Measurements from ENCODE around the gene KCNA2.

KCNA2 gene

DNA sequence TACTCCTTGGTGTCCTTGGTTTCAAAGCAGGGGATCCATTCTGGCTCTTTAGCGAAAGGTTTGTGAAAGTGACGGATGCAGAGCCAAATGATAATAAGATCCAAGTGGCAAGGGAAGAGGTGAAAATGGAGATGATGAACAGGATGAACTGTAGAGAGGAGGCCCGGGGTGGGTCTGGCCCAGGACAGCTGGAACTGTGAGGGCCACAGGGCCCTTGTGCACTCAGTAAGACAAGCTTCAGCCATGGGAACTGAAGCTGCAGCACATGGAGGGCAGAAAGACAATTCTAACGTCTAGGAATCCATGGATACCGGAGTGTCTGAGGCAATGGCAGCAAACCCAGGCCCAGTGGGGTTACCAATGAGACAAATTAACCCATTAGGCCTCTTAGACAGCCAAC is 4.8 kb downstream of the KCNA2 start:
- DNase-seq = no peak

DNA sequence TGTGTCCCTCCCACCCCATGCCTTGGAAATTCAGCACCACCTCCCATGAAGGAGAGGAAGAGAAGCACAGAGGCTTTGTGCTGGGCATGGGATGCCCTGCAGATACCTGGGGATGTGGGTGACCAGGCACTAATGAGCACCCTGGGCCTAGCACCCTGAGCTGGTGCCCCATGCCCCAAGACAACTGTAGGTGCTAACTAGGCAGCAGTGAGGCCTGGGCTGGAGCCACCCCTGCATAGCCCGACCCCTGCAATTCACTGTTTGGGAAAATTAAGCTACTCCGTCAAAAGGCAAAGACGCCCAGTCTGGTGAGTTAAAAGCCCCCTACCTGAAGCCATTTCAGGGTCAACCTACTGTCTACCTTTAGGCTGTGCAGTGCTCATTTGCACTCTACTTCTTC is 5.4 kb downstream of the KCNA2 start:
- DNase-seq = no peak

DNA sequence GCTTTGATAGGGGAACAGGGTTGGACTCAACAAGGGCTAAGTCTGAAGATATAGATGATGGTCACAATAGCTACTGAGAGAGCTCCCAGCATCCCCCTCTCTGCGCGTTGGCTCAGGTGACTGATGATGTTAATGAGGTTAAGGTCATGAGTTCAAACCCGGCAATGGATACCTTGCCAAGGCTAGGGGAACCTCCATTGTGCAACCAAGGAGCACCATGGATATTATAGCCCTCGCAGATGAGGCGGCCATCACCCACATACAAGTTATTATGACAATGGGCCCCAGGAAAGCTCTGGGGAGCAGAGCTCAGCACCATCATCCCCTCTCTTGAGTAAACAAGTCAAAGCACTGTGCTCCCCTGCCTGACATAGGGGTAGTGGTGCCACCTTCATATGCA is 8.2 kb downstream of the KCNA2 start:
- no peak for DNase-seq

DNA sequence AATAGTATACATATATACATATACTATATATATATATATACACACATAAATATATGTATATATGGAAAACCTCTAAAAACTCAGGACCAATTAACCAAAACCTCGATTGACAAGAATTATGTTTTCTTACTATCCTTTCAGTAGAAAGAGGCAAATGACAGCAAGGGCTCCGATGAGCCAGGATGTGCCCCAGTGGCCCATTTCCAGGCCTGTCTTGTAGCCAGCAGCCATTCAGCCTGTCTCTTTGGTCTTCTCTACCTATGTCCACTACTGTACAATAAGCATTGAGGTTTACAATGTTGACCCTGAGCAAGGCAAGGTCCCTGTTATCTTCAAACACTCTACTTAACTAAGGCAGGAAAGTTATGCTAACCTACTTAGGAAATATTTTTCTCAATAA is 9.8 kb downstream of the KCNA2 start:
- no peak for DNase-seq

DNA sequence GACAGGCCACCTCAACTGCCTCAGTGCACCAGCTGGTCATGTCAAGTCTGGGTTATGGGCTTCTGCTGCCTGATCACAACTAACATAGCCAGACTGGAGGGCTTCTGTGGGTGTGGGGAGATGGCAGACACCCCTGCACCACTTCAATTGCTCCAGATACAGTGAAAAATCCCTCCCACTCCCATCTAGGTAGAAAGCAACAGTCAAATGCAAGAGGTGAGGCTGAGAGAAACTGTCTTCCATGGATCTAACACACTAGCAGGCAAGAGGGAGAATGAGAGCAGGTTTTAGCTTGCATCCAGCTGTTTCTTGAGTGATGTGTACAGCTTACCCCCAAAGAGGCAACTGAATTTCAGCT is 10.8 kb downstream of the KCNA2 start:
- DNase-seq = no peak

DNA sequence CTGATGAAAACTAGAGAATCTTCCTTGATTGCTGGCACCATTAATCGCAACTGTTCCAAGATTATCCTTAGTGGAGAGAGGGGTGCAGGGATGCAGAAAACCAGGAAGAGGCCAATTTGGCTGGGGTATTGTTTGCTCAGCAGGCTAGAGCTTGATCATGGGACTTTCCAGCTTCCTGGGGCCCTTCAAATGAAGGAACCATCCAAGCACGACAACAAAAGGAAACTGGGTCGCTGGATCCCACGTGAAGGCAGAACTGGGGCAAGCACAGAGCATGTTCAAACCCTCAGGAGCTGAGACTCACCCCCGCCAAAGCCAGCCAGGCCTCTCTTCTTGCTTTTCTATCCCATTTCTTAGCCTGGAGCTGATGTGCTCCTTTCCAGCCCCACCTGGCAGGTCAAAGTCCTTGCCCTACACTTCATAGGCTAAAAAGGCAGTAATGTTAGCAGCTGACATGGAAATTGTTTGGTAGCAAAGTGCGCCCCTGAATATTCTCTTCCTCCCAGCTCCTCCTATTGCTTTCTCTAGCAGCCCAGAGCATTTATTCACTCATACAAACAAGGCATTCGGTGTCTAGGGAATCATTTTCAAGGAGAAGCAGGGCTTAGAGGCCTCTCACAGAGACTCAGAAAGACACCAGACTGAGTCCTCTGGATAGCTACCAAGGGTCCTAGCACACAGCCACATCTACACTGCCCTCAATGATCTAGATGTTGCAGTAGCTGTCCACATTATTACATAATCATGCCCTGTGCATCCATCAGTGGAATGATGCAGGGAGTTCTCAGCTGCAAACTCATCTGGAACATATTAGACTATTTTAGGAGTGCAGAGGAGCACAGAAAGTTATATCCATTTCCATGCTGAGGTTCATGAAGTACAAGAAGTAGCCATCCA is 11.5 kb downstream of the KCNA2 start:
- DNase-seq = peak; percentile 71

DNA sequence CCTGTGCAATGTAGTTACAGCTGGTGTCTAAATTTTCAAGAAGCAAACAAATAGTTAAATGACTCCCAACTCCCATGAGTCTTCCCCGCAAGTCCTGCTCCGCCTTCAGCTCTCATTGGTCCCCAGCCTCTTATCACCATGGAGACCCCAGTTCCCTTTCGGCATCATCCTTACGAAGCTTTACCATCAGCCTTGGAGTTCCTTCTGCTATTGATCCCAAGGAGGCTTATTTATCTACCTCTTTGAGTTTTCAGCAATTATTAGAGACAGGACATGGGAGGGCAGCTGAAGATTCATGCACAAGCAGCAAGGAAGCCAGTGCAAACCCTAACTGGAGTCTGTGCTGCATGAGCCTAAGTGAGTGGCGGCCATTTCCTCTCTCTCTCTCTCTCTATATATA is 12.3 kb downstream of the KCNA2 start:
- peak; percentile 6 for DNase-seq

DNA sequence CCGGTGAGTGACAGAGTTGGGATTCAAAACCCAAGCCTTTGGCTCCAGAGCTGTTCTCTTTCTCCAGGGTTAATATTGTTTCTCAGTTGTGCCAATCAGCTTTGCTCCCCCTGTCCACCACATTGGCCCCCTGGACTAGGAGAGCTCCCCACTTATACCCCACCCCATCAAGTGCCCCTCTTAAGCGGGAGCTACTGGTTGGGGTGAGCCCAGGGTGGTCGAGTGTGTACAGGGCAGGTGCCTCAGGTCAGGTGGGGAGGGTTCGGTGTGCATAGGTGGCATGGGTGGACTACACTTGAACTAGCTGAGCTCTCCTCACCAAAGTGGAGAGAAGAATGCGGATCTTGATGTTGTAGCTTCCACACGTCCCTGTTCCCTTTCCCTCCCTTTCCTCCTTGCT is 14.2 kb downstream of the KCNA2 start:
- DNase-seq = no peak

DNA sequence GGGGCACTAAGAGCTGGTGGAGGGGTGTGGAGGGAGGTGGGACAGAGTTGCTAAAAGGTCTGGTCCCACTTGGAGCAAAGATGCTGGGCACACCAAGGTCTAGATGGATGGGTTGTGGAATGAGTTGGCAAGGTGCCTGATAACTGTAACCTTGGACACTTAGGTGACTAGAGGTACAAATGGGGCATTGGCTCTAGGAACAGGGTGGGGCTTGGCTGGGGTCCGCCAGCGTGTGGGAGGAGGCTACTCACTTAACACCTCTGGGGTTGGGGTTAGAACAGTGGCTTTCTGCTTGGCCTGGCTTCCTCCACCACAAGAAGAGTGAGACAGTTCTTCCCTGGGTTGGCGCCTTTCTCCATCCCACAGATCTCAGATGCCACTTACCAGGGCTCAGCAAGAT is 17.2 kb downstream of the KCNA2 start:
- no peak for DNase-seq

DNA sequence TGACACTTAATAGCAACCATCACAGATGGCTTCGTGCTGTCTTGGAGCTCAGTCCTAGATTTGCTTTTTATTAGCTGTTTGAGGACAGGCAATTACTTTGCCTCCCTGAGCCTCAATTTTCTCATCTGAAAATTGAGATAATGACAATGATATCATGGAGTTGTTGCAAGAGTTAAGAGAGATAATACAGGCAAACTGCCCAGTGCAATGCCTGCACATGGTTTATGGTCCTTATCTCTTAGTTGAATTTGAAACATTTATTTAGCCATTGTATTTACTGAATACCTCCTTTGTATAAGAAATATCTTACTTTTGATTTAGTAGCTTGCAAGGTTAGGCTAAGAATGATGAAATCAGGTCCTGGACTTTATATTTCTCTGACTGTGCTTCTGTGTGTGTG is 17.7 kb downstream of the KCNA2 start:
- no peak for DNase-seq

DNA sequence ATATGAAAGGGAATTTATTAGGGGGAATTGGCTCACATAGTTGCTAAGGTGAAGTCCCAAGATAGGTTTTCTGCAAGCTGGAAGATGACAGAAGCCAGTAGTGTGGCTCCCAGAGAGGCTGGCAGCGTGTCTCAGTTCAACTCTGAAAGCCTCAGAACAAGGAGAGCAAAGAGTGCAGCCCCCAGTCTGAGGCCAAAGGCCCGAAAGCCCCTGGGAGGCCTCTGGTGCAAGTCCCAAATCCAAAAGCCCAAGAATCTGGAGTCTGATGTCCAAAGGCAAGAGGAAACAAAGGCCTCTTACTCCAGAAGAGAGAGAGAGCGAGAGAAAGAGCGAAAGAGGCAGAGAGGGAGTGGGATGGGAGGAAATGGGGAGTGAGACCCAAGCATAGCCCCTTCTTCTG is 18.3 kb downstream of the KCNA2 start:
- no peak for DNase-seq

DNA sequence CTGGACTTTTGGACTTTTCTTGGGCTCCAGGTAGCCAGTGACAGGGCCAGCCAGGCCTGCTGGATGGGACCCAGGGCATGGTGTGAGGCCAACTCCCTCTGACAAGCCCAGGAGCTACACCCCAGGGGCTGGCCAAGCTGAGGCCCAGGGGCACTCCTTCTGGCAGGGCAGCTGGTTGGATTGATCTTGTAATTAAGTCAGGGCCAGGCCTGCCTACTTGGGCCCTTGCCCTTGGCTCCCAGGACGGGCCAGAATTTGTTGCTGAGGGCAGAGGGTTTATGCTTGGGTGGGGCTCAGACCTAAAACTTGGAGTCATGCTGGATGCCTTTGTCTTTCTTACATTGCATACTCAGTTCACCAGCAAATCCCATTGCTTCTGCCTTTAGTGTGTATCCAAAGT is 20.7 kb downstream of the KCNA2 start:
- DNase-seq = no peak

DNA sequence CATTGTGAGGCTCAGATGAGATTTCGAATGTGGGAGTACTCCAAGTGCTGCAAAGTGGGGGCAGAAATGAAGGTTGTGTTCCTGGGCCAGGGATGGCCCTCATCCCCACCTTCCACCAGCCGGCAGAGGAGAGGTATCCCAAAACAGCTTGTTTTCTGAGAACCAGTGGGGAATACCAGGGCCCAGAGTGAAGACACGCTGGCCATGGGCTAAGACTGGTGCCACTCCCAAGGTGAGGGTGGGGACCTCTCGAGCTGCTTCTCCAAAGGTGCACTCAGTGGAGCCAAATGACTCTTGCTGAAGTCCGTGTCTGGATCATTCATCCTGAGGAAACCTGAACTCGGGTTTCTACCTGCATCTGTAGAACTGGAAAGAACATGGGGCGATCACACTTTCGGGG is 22.1 kb downstream of the KCNA2 start:
- DNase-seq = no peak

DNA sequence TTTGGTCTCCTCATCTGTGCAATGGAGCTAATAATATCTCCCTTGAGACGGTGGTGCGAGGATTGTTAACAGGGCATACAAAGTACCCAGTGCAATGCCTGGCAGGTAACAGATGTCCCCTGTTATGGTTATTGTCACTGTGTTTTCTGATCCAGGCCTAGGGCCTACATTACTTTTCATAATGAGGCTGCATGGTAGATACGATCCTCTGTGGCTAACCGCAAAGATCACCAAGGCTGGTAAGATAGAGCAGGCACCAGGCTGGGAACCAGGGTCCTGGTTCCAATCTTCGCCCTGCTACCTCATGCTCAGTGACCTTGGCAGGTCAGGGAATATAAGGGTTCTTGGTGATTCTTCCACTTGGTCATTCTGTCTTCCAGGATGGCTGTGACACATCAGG is 22.7 kb downstream of the KCNA2 start:
- no peak for DNase-seq

DNA sequence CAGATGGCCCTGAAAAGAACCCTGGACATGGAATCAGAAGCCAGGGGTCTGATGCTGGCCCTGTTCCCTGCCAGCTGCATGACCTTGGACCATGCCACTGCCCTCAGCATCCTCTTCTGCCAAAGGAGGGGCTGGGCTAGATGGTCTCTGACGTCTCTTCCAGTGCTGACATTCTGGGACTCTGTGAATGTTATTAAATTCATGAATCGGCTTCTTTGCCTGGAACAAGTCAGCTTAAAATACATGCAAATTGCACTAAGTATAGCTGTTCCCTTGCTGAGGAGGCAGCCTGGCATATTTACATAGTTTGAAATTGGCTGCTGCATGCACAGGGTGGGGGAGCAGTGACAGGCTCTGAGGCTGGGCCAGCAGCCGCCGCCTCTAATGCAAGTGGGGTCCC is 23.8 kb downstream of the KCNA2 start:
- DNase-seq = no peak

DNA sequence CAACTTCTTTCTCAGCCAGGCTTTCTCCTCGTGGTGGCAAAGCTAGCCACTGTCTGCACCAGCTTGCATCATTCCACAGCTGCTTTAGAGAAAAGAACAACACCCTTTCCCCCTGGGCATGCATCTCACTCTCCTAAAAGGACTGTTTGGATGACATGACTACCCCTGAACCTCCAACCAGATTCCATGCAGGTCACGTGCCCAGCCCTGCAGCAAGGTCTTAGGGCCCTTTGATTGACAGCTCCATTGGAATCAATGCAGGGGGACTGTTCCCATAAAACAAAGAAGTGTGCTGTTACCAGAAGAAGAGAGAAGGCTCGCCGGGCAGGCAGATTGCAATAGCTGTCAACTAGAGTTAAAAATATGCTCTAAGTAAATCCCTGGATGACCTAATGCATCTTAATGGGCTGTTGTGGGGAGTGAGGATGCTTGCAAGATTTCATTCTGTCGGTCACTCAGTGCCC is 24.4 kb downstream of the KCNA2 start:
- no peak for DNase-seq

DNA sequence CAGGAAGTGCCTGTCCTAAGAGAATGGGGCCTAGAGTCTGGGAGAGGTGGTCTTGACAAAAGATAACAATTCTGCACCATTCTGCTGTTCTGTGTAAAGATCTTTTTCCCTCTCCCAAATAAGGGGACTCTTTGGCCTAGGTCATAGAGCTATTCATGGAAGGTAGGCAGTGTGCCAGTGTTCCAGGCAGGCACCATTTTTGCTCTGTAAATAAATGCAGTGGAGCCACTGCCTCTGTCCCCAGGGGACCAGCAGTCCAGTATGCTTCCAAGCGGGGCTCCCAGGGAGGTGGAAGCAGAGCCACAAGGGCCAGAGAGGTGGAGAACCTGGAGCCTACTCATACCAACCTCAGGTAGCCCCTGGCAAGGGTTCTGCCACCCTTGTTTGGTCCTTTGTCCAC is 25.9 kb downstream of the KCNA2 start:
- peak; percentile 5 for DNase-seq

DNA sequence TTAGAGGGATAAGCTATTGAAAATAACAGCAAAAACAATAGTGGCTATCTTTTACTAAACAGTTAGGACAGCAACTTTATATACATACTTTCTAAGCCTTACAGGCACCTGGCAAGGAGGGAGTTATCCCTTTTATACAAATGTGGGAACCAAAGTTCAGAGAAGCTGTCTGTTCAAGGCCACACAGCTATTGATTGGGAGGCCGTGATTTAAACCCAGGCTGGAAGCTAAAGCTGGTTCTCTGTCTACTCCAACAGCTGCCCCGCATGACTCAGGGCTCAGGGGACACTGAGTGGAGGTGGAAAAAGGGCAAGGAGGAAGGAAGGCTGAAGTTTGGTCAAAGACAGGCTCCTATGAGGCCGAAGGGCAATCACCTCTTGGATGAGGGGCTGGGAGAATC is 26.7 kb downstream of the KCNA2 start:
- DNase-seq = no peak

DNA sequence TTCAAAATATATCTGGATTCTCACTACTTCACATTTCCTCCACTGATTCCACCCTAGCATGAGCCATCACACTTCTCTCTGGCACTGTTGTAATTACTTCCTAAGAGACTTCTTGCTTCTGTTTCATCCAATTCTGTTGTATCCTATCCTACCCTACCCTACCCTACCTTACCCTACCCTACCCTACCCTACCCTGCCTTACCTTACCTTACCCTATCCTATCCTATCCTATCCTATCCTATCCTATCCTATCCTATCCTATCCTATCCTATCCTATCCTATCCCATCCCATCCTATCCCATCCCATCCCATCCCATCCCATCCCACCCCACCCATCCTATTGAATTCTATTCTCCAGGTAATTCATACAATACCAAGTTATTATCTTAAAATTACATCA is 29.7 kb downstream of the KCNA2 start:
- DNase-seq = no peak

DNA sequence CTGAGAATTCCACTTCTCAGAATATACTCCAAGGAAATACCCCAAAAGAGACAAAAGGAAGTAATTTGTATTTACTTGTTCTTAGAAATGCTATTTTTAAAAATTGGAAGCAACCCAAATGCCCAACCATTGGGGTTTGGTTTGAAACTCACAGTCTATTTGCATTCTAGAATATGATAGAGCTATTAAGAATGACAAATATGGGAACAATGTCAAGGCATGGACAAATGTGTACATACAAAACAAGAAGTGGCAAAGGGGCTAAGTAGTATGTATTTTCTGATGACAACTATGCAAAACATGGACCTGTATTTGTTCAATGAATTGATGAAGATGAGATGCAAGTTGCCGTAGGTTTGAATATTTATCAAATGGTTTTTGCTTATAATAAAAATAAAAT is 32.8 kb downstream of the KCNA2 start:
- DNase-seq = no peak

DNA sequence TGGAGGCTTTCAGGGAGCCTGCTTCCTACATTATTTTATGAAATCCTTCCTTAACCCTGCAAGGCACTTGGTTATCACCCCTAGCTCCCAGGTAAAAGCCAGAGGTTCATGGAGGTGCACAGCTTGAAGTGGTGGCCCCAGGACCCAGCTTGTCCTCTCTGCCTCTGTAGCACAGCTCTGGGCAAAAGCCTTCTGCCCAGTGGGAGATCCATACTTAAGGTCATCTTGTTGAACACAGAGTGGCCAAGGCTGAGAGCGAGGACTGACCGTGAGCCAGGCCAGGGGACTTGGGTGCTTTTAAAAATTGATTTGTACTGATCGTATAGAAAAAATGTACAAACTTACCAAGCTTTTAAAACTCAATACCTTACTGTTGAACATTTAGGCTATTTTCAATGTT is 33.4 kb downstream of the KCNA2 start:
- DNase-seq = no peak

DNA sequence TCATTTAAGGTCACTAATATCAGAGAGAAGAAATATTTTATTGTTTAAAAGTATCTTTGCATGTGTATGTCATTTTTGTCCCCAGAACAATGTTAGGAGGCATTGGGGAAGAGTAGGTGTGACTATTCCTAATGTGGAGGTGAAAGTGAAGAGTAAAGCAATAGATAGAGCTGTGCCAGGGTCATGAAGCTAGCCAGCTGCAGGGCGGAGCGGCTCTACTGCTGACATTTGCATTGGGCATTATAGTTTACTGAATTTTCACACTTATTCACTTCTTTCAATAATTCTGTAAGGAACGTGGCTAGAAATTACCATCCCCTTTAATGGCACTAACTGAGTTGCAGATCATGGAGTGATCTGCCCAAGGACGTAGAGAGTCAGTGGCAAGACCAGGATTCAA is 35.3 kb downstream of the KCNA2 start:
- DNase-seq = no peak

DNA sequence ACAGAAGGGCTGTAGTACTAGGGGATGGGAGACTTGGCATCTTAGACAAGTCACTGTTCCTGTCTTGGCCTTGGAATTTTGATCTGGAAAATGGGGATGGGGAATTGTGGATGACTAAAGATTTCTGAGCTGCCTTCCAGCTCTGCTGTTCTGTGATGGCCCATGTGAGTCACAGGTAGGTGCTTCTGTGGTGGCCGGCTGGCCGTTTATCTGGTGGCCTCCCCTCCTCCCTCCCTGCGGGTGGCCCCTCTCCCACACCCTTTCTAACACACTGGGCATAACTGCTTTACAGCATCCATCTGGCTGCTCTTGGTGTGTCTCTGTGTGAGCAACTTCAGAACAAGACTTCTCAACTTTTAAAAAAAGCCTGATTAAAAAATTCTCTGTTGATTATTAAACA is 35.9 kb downstream of the KCNA2 start:
- peak; percentile 19 for DNase-seq

DNA sequence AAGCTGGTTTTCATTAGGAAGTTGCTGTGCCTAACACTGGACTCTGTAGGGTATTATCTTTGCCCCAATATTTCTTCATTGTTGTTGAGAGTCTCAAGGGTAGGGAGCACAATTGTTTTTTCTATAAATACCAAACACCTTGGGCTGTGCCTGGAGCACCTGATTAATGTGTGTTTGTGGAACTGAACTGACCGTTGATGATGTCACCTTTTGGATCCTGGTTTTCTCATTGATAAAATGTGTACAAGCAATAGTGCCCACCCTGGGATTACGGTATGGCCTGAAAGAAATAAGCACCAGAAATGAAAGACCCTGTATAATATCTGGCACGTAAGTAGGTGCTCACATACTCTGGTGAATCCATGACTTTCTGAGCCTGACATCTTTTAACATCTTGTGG is 39.3 kb downstream of the KCNA2 start:
- no peak for DNase-seq

DNA sequence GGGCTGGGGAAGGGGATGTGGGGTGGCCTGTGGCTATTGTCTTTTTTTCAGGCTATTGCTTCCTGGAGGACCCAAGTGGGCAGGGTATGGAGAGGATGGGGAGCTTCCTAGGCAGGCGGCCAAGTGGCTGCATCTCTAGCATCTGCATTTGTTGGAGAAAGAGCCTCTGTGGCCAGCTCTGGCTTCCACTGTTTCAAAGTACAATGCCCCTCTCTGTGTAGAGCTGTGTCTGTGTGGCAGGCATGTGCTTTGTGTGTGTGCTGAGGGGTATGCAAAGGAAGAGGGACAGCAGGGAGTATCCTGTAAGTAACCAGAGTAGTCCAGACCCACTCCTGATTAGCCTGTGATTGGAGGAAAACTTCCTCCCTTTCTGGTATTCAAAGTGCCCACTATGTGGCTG is 40.6 kb downstream of the KCNA2 start:
- DNase-seq = no peak
